T-helper 1 cell treated with Interleukin-12 subunit alpha and Interleukin-12 subunit beta and Interleukin-4 antibody, amounts not matched to agents 30 ng/mL and 1 ng/mL, for 36 hours (primary cell): ENCODE data around the gene GAB2. TPM values are rescaled to one million over a fixed set of nuclear protein-coding genes. Genes with fewer than 3 reads are reported as not detected.

Experiments used
- intact Hi-C: fragments of 100-400 bp; cut with micrococcal nuclease; formaldehyde crosslinking; loops from one replicate; pipeline ENCODE4 v1.15.1; 2024
- total RNA-seq: library from RNA; stranded (reverse); gene quantifications from 2 replicates; pipeline ENCODE4 v1.2.3, GENCODE V29; 2022

Gene GAB2
- total RNA-seq, 1 donor from 2014 or later = 50.6 TPM

GRCh38 chr11:78213526-78214330 is 203.9 kb downstream of the GAB2 start:
- intact Hi-C loops = no loop called here

DNA sequence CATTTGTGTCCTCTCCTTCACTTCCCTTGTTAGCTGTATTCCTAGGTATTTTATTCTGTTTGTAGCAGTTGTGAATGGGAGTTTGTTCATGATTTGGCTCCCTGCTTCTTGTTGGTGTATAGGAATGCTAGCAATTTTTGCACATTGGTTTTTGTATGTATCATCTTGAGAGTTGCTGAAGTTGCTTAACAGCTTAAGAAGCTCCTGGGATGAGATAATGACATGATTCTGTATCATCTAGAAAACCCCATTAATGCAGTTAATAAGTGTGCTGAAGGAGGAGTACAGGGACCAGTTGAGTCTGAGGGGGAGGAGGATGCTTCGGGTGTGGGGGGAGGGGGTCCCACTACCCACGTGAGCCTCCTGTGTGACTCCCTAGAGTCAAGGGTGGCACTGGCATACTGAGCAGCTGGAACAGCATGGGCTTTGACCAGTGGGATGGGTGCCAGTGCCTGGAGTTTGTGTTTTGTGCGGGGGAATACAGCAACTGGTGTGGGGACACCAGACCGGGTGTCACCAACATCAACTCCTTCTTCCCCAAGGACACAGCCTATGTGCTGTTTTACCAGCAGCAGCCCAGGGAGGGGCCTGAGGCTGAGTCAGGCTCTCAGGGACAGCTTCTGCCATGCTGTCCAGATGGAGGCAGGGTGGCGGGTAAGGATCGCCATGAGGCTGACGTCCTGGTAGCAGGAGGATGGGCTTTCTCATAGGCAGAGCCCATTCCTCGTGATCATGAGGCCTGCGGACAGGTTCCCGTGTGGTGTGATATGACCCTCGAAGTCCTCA is 204.8 kb downstream of the GAB2 start:
- intact Hi-C loops = no loop called here

GRCh38 chr11:78211565-78211964 is 206.1 kb downstream of the GAB2 start:
- intact Hi-C loops = no loop called here

DNA sequence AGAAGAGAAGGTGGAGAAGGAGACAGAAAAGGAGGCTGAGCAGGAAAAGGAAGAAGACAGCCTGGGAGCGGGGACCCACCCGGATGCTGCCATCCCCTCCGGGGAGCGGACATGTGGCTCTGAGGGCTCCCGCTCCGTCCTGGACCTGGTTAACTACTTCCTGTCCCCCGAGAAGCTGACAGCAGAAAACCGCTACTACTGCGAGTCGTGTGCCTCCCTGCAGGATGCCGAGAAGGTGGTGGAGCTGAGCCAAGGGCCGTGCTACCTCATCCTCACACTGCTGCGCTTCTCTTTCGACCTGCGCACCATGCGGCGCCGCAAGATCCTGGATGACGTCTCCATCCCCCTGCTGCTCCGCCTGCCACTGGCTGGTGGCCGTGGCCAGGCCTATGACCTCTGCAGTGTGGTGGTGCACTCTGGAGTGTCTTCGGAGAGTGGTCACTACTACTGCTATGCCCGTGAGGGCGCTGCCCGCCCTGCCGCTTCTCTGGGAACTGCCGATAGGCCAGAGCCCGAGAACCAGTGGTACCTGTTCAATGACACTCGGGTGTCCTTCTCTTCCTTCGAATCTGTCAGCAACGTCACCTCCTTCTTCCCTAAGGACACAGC is 207.5 kb downstream of the GAB2 start:
- intact Hi-C loops = no loop called here

GRCh38 chr11:78209478-78209877 is 208.1 kb downstream of the GAB2 start:
- intact Hi-C loops = no loop called here

GRCh38 chr11:78208257-78209165 is 209.1 kb downstream of the GAB2 start:
- intact Hi-C loops = no loop called here

DNA sequence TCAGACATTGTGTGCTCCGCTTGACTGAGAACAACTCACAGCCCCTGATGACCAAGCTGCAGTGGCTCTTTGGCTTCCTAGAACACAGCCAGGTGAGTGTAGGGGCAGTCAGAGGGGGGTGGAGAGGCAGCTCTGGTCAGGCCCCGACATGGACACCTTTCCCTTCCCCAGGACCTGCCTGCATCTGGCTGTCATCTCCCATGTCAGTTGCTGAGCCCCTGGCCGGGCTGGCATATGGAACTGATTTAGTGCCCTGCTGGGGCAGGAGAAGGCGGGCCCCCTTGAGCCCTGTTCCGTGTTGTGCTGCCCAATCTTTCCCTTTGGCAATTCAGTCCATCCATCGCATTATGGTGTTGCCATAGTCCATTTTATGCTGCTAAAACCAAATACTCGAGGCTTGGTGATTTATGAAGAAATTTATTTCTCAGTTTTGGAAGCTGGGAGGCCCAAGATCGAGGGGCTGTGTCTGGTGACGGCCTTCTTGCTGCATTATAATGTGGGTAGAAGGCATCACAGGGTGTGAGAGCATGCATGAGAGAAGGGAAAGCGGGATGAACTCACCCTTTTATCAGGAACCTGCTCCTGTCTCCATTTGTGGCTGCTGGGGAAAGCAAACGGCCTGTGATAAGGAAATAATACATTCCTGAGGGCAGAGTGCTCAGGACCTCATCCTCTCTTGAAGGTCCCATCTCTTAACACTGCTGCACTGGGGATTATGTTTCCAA is 209.9 kb downstream of the GAB2 start:
- intact Hi-C loops = no loop called here

DNA sequence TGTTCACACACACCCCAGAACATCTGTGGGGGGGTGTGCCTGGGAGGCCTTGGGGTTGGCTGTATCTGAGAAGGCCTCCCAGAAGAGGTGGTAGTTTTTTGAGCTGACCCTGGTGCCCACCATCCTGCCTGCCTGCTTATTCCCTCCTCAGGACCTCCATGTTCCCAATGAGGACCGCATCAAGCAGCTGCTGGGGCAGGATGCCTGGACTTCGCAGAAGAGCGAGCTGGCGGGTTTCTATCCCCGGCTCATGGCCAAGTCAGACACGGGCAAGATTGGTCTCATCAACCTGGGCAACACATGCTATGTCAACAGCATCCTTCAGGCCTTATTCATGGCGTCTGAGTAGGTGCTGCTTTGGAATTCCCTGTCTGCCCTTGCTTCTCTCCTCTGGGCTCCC is 211.9 kb downstream of the GAB2 start:
- intact Hi-C loops = no loop called here

DNA sequence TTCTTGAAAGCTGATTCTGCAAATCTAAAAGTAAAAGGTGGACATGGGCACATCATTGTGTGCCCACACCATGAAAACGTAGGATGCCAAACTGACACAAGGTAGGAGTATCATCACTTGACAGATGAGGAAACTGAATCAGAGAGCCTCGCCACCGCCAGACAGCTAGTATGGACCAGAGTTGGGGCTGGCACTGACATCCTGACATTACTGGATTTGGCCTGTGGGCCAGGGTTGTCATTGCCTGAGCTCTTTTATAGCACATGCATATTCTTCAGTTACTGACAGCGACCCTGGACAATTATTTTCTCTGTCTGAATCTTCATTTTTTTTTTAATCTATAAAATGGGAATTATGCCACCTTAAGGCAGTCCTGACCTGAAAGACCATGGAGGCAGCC is 212.4 kb downstream of the GAB2 start:
- intact Hi-C loops = no loop called here

DNA sequence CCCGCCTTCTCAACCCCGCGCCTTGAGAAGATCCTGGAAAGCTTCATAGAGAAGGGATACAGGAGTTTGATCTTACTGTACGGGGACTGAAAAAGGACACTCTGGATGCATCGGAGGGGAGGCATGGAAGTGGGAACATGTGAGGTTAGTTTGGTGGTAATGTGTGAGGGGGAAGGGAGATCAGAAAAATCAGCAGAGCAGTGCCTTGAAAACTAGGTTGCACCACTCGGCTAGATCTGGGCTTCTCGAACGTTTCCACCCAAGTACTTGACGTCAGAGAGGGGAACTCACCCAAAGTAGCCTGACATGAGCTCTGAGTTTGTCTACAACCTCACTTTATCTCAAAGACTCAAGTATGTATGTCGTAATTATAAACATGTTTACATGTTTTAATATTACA is 214.4 kb downstream of the GAB2 start:
- intact Hi-C loops = loop anchor here (1.0 to 5.0 kb wide), 3 partner anchors 64 to 382 kb away; partner anchors contain the start of genes AAMDC, ALG8, NDUFC2 and RSF1

DNA sequence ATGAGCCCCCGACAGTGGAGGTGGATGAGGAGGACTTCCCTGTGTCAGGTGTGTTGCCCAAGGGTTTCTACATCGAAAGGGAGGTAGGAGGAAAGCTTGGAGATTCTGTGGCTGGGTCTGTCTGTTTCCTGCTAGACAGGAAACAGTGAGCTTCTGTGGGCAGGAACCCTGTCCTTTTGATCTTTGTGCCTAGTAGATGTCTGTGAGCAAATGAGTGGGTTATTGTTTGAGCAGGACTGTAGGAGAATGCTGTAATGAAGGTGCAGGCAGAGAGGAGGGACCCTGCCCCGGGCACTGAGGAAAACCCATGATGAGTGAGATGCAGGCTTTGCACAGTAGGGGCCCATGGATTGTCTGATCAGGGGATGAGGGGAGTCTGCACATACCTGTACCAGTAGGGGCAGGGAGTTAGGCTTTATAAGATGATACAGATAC is 214.9 kb downstream of the GAB2 start:
- intact Hi-C loops = loop anchor here (1.0 to 5.0 kb wide), 7 partner anchors 14 to 382 kb away; partner anchors contain the start of genes AAMDC, ALG8, KCTD21 and NDUFC2

GRCh38 chr11:78201096-78201818 is 216.4 kb downstream of the GAB2 start:
- intact Hi-C loops = loop anchor here (1.0 to 5.0 kb wide), 2 partner anchors 8 to 124 kb away; partner anchors contain the start of gene NDUFC2

GRCh38 chr11:78200553-78200952 is 217.1 kb downstream of the GAB2 start:
- intact Hi-C loops = loop anchor here (5.0 kb wide), 1 partner anchor 123 kb away; the partner anchor contains the start of gene NDUFC2

DNA sequence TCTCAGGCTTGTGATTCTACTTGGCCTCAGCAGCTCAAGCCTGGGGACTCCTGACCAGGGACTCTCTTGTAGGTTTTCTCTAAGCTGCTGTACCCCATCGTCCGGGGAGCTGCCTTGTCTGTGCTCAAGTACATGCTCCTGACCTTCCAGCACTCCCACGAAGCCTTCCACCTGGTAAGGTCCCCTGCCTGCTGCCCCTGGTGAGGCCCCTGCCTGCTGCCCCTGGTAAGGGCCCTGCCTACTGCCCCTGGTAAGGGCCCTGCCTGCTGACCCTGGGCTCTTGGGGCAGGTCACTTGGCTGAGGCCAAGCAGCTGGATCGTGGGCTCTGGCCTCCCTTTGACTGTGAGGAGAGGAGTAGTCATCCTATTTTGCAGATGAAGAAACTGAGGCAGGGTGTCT is 217.6 kb downstream of the GAB2 start:
- intact Hi-C loops = loop anchor here (5.0 kb wide), 1 partner anchor 123 kb away; the partner anchor contains the start of gene NDUFC2

DNA sequence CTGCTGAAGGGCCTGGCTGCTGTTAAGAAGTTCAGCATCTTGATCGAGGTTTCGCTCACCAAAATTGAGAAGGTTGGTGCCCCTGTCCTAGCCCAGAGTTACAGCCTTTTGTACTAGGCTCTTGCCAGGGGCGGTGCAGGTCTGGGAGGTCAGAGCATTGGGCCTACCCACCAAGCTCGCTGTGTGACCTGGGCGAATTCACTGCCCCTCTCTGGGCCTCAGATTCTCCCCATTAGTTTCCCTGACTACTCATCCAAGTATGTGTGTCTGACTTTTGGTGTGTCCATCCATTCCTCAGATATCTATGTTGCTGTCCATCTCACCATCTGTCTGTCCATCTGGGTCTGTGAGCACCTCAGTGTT is 218.0 kb downstream of the GAB2 start:
- intact Hi-C loops = loop anchor here (5.0 kb wide), 1 partner anchor 122 kb away; the partner anchor contains the start of gene NDUFC2

DNA sequence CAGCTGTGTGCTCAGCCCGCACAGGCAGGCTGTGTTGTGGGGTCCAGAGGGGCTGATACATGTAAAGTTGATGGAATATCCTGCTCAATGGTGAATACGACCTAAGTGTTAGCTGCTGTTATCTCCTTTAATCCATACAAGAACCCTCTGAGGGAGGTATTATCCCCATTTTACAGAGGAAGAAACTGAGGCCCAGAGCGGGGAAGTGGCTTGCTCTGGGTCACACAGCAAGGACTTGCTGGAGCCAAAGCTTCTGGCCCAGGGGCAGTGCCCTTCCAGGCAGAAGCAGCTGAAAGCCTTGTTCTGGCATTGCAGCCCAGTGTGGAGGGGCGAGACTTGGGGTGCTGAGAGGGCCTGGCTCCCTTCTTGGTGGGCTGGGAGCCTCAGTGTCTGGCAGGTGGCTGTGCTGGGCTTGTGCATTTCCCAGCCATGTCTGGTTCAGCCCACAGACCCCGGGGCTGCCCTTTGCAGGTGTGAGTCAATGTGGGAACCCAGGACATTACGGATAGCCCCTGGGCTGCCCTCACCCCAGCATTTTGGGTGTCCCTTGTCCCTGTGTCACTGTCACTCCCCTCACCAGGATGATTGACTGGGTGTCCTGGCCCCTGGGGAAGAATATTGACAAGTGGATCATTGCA is 218.5 kb downstream of the GAB2 start:
- intact Hi-C loops = no loop called here

- intact Hi-C loops = no loop called here
Observed at GRCh38 chr11:78197816-78198215, 219.8 kb downstream of the GAB2 start.

GRCh38 chr11:78196661-78197091 is 220.9 kb downstream of the GAB2 start:
- intact Hi-C loops = no loop called here
